A549 (cell line): ENCODE data around the gene PDGFA.

Experiments used
- CHD2 ChIP-seq: fragments of 150-350 bp; IDR thresholded peaks from 2 replicates; pipeline ENCODE4 v1.6.1; 2014; ENCODE audit warnings: low read length; ENCODE audit not compliant: partially characterized antibody
- CHD4 ChIP-seq: fragments of 200-600 bp; sonication (generic); IDR thresholded peaks from 2 replicates; pipeline ENCODE4 v1.6.1; 2016; ENCODE audit warnings: antibody characterized with exemption, mild to moderate bottlenecking, borderline replicate concordance
- CTCF ChIP-seq: fragments of >200 bp; sonication (Bioruptor Twin); formaldehyde crosslinking; IDR thresholded peaks from 3 replicates; pipeline ENCODE4 v1.5.1; 2016
- EP300 ChIP-seq, 2 experiments: fragments of >200 bp; sonication (Bioruptor Twin); formaldehyde crosslinking; IDR thresholded peaks; 2 replicates in 1 of 2; 3 replicates in 1 of 2; pipeline ENCODE4 v1.6.1; 2016 to 2017
- JUNB ChIP-seq: fragments of >200 bp; sonication (Bioruptor Twin); formaldehyde crosslinking; IDR thresholded peaks from 2 replicates; pipeline ENCODE4 v1.6.1; 2016
- MAZ ChIP-seq: fragments of 150-350 bp; IDR thresholded peaks from 2 replicates; pipeline ENCODE4 v1.6.1; 2014; ENCODE audit warnings: antibody characterized with exemption, low read depth, low read length, borderline replicate concordance
- NFE2L2 ChIP-seq: fragments of 150-350 bp; conservative IDR thresholded peaks from 2 replicates; pipeline ENCODE4 v1.6.1; 2014; ENCODE audit warnings: low read length
- NR3C1 ChIP-seq: fragments of >200 bp; sonication (Bioruptor Twin); formaldehyde crosslinking; IDR thresholded peaks from 3 replicates; pipeline ENCODE4 v1.6.1; 2017
- POLR2A ChIP-seq: IDR thresholded peaks from 2 replicates; pipeline ENCODE4 v1.6.1; 2012; ENCODE audit warnings: mild to moderate bottlenecking, low read length
- RAD21 ChIP-seq, 2 experiments: fragments of >200 bp in 1 of 2; sonication (Bioruptor Twin) in 1 of 2; formaldehyde crosslinking in 1 of 2; IDR thresholded peaks in 1 of 2; conservative IDR thresholded peaks in 1 of 2; 2 replicates in 1 of 2; 3 replicates in 1 of 2; pipeline ENCODE4 v1.6.1; 2012 to 2018; ENCODE audit warnings: inconsistent platforms in 1 of 2
- RFX5 ChIP-seq: fragments of 450-650 bp; IDR thresholded peaks from 2 replicates; pipeline ENCODE4 v1.7.1; 2014; ENCODE audit warnings: antibody characterized with exemption, mild to moderate bottlenecking, moderate library complexity

- no peak for TF ChIP-seq CTCF
- no peak for TF ChIP-seq JUNB
- no peak for TF ChIP-seq POLR2A
- no peak for TF ChIP-seq CHD2
- no peak for TF ChIP-seq NR3C1
- no peak for TF ChIP-seq EP300 (IDR thresholded peaks at IDR 0.05)
- no peak for TF ChIP-seq RAD21 (conservative IDR thresholded peaks at IDR 0.05 in 1 of 2, IDR thresholded peaks at IDR 0.05 in 1 of 2)
- no peak for TF ChIP-seq RFX5
- TF ChIP-seq MAZ: no peak
- no peak for TF ChIP-seq NFE2L2
- TF ChIP-seq CHD4: no peak
Observed at GRCh38 chr7:457814-458510, 61.7 kb downstream of the PDGFA start.
